DND-41 (cell line): ENCODE data around the gene EYS.

Experiments used
- CTCF ChIP-seq: IDR thresholded peaks from 2 replicates; pipeline ENCODE4 v1.5.1; 2012; ENCODE audit warnings: borderline replicate concordance, low read length, moderate library complexity, mild to moderate bottlenecking; ENCODE audit not compliant: poor library complexity, severe bottlenecking; ENCODE audit errors: extremely low read depth
- EZH2 ChIP-seq: IDR thresholded peaks from 3 replicates; pipeline ENCODE4 v1.6.1; 2012; ENCODE audit warnings: borderline replicate concordance, low read depth, mild to moderate bottlenecking, moderate library complexity, low read length, inconsistent platforms; ENCODE audit not compliant: severe bottlenecking

DNA sequence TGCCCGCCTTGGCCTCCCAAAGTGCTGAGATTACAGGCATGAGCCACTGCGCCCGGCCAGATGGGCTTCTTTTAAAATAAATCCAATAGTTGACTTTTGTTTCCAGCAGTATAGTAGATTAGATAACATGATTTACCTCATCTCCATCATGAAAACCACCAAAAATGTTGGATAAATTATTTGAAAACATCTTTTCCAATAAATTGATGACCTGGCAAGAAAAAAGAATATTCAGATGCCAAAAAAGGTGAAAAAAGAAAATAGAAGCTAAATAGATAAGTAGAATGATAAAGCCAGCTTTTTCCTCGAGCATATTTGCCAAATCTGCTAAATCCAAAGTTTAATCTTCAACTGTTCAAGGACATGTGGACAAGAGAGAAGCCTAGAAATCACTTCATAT, 1962.2 kb downstream of the EYS start:
- TF ChIP-seq CTCF (no peak), EZH2 (no peak)
